GM19239 (cell line): ENCODE measurements around the gene ATP2B2.

Source experiments
- DNase-seq: peaks from one replicate; pipeline ENCODE4 v3.0.0; 2011; ENCODE audit warnings: low spot score; ENCODE audit not compliant: insufficient read length
- FAIRE-seq: peaks from 2 replicates; lab custom pipeline; 2011; peaks lifted over from hg19 to GRCh38; lab: Jason Lieb, UNC

Gene ATP2B2

DNA sequence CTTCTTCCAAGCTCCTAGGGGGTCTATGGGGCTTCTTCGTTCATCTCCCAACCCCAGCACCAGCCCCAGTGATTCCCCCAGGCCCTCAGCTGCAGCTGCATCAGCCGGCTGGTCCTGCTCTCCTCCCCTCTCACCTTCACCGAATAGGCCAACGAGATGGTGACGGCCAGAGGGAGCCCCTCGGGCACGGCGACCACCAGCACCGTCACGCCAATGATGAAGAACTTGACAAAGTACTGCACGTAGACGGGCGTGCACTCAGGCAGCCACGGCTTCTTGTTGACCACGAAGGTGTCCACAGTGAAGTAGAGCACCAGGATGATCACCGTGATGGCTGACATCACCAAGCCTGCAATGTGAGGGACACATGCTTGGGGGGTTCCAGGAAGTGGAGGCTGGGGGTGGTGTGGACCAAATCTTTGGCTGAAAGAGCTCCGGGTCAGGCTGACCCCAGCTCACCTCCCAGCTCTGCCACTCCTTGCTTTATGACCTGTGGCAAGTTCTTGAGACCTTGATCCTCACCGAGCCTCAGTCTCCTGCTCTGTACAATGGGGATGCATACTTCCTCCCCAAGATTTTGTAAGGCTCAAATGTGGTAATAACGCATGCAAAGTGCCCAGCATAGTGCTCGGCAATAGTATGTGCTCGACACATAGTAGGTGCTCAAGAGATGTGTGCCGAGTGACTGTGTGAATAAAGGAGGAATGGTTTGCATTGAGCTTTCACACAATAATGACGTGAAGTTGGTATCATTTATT lies 129.9 kb downstream of the ATP2B2 start:
- FAIRE-seq, result no peak
- no peak for DNase-seq

DNA sequence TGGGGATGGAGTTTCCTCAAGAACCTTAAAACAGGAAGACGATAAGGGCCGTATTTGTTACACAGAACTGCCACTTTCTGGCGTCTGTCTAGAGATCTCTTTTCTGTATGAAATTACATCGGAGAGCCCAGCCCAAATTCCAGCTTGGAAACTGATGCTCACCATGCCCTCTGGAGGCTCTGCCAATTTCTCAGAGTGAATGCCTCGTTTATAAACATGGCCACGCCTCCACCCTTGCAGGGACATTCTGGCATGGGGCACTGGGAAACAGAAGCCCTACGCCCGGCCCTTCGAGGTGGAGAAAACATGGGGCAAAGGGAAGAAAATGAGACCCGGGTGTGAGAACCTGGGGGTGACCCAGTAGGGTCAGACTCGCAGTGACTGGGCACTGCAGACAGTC lies 131.1 kb downstream of the ATP2B2 start:
- DNase-seq (no peak), FAIRE-seq (no peak)

DNA sequence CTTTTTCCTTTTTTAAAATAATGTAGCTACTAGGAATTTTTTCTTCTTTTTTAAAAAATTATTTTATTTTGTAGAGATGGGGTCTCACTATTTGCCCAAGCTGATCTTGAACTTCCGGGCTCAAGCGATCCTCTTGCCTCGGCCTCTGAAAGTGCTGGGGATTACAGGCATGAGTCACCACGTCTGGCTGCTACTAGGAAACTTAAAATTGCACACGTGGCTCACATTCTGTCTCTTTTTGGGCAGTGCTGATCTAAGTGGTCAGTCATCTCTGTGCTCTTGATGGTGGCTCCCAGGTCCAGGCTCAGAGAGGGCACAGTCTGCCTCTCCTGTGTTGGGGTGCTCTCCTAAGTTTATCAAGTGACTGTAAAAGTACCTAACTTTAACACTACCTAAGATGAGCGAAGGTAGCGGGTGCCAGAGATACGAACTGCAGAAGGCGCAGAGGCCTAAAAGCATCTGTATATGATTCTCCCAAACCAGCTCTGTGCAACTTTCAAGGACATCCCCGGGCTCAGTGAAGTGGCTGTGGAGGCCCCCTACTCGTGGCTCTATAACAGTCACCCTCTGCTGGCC lies 131.6 kb downstream of the ATP2B2 start:
- no peak for DNase-seq
- no peak for FAIRE-seq

DNA sequence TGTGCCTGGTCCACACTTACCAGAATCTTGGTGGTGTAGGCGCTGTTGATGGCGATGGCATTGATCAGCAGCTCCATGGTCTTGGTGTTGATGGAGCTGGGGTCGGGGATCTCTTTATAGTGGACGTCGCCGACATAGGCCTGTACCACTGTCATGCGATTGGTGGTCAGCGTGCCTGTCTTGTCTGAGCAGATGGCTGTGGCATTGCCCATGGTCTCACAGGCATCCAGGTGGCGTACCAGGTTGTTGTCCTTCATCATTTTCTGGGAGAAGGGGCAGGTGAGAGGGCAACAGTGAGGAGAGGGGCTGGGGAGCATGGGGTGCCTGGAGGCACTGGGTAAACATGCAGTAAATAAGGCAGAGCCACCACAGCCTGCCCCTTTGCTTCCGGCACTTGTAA lies 133.6 kb downstream of the ATP2B2 start:
- FAIRE-seq, result no peak
- DNase-seq, result no peak

DNA sequence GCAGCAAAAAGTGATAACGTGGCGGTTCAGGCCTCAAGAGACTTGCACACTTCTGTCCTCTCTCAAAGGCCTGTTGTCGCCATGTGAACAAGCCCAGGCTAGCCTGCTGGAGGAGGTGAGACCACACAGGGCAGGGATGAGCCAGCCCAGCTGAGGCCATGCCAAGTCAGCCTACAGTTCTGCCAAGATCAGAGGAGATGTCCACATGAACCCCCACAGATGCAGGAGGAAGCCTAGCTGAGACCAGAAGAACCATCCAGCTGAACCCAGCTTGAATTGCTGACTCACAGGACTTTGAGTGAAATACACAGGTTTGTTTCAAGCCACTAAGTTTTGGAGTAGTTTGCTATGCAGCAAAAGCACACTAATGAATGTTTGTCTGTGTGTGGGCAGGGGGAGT lies 134.2 kb downstream of the ATP2B2 start:
- DNase-seq (no peak), FAIRE-seq (no peak)

DNA sequence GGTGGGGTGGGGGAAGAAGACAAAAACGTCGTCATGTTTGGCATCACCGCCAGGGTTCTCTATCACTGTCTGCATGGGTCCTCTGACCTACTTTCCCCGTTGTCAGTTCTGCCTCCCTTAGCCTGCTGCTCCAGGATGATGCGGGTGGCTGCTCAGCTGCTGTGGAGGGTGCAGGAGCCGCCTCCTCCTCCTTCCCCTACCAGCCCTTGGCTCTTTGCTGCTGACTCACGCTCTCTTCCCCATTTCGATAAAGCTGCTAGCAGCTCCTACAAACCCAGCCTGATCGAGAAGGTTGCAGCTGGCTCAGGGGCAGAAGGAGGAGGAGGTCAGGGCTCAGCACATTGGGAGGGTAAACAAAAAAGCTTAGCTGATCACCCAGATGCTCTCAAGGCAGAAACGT lies 135.0 kb downstream of the ATP2B2 start:
- DNase-seq (no peak), FAIRE-seq (no peak)

DNA sequence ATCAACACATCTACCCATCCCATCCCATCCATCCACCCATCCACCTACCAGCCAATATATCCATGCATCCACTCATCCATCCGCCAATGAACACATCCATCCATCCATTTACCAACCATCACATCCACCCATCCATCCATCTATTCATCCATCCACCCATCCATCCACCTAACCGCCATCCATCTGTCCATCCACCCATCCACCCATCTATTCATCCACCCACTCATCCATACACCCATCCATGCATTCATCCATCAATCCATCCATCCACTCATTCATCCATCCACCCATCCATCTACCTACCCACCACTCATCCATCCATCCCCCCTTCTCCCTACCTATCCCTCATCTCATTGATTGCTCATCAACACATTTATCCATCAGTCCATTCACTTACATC lies 136.9 kb downstream of the ATP2B2 start:
- FAIRE-seq, result no peak
- DNase-seq, result no peak

DNA sequence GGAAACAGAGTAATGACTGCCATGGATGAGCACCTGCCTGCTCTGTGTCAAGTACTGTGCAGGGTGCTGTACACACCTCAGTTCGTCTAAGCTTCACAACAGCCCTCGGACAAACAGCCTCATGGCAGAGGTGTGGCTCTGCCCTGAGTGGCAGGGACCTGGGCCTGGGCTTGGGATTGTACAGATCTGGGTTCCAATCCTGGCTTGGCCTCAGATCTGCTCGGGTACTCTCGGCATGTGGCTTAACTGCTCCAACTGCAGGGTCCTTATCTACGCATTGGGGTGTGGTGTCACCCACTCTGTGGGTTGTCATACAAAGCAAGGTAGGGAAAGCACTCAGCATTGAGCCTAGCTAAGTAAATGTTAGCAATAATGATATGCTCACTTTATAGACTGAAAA lies 137.9 kb downstream of the ATP2B2 start:
- DNase-seq (no peak), FAIRE-seq (no peak)

DNA sequence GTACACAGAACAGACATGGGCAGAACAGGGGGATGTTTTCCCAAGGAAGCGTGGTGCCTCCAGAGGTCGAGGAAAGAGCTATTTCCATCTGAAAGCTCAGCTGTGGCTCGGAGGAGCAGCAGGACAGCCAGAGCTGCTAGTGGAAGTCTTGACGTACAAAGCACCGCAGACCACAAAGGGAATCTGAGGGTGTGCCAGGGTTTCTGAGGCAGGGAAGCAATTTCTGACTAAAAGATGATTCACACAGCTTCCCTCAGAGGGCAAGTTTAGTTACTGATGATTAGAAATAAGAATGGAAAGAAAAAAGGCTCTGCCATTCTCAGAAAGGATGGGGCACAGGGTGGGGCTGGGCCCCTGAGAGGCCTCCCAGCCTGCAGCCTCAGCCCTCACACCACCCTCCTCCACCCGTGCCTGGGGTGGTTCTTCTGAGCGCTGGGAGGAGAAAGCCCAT lies 138.7 kb downstream of the ATP2B2 start:
- FAIRE-seq (no peak), DNase-seq (no peak)

DNA sequence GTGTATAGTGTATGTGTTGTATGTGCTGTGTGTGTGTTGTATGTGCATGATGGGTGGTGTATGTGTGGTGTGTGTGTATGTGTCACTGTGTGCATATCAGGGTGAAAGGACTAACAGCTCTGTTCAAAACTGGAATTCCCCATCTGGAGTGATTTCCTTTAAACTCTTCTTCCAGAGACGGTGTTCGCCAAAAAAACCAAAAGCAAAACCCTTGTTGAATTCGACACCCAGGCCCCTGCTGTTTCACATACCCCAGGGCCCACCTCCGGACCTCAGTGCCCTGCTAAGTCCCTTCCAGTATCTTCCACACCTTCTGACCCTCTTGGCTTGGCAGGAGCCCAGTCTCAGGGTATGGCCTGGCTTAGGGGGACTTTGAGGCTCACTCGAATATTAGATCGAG lies 139.6 kb downstream of the ATP2B2 start:
- FAIRE-seq, result no peak
- no peak for DNase-seq

DNA sequence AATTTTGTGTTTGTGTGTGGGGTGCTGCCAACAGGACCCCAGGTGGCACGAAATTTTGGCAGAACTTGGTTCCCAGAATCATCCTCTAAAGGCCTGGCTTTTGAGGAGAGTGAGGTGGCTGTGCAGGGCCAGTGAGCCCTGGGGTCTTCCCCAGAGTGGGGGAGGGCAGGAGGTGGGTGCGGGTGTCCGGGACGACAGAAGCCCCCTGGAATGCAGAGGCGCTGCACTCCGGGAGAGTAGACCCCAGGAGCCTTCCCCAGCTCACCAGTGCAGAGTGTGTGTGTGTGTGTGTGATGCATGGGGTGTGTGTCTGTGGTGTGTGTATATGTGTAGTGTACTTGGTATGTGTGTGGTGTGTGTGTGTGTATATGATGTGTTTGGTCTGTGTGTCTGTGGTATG lies 140.1 kb downstream of the ATP2B2 start:
- no peak for DNase-seq
- no peak for FAIRE-seq

DNA sequence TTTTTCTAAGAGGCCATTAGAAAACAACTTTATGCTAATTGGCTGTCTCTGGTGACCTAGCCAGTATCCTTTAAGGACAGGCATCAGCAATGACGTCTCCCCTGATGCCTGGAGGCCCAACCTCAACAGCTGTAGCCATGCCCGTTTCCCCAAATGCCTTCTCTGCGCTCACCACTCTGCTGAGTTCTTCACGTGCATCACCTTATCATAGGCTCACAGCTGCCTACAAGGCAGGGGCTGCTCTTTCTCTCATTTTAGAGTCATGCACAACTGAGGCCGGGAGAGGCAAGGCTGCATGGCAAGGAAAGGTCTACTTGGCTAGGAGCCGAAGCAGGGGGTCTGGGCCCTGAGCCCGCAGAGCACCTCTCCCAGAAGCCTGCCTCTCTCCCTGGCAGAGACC lies 140.6 kb downstream of the ATP2B2 start:
- no peak for FAIRE-seq
- DNase-seq, result no peak

DNA sequence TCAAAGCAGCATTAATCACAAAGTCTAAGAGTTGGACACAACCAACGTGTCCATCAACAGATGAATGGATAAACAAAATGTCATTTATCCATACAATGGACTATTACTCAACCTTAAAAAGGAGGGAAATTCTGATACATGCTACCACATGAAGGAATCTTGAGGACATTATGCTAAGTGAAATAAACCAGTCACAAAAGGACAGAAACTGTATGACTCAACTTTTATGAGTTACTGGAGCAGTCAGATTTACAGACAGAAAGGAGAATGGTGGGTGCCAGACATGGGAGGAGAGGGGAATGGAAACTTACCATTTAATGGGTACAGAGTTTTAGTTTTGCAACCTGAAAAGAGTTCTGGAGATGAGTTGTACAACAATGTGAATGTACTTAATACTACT lies 141.5 kb downstream of the ATP2B2 start:
- DNase-seq (no peak), FAIRE-seq (no peak)

DNA sequence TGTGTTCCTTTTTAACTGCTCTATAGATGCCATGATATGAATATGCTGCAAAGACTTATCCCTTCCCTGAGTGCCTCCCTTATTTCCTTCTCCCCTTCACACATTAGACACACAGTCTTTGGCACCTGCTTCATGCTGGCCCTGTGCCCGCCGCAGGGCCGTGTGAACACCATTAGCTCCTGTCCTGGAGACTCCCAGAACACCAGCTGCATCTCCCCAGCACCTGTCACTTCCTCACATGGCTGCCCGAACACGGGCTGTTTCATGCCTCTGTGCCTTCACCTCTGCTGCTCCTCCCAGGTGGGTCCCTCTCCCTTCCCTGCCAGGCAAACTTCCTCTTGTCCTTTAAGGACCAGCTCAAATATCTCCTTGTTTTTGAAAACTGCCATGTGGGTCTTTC lies 144.0 kb downstream of the ATP2B2 start:
- DNase-seq (no peak), FAIRE-seq (no peak)

DNA sequence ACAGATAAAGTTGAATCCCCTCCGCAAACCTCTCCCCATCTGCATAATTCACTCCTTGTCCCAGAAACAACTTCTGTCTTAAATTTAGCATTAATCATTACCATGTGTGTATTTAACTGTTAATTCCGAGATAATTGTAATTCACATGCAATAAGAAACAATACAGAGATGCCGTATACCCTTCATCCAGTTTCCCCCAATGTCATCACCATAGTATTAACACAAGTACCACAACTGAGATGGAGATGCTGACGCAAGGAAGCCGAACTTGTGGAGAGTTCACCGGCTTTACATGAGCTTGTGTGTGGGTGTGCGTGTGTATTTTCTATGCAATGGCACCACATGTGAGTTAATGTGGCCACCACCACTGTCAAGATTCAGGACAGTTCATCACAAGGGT lies 144.9 kb downstream of the ATP2B2 start:
- FAIRE-seq, result no peak
- DNase-seq, result no peak

DNA sequence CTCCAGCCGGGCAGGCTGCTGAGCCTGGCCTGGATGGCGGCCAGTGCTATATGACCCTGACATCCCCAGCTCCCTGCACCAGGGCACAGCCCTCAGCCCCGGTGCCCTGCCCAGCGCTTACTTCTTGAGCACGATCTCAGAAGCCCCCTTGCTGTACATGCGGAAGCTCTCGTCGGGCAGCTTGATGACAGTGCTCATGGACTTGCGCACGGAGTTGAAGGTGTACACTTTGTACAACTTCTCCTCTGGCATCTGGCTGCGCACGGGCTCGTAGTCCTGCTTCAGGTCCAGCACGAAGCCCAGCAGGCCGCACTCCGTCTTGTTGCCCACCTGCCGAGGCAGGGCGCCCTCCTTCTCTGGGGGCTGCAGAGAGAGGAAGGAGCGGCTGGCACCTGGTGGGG lies 145.6 kb downstream of the ATP2B2 start:
- DNase-seq (no peak), FAIRE-seq (no peak)

DNA sequence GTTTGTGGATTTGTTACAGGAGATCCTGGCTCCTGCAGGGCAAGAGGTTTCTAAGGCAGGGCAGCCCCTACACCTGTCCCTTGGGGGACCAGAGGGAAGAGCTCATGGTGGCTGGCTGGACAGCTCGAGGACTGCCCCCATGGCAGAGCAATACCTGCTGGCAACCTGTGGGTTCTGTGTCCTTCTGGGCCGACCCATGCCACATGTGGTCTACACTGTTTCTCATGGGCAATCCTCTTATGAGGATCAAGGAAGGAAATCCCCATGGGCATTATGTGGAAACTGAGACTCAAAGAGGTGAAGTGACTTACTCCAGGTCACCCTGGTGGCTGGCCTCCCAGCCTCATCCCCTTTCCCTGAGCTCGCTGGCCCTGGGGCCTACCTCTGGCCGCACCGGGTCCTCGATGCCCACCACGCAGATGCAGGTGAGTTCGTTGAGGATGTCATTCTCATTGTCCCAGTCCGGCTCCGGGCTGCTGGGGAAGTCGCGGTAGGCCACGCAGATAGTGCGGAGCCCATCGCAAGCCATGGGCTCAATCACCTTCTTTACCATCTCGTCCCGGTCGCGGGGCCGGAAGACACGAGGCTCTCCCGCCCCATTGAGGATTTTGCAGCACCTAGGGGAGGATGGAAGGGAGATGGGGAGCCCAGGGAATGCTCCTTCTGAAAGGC lies 146.9 kb downstream of the ATP2B2 start:
- DNase-seq (no peak), FAIRE-seq (no peak)

DNA sequence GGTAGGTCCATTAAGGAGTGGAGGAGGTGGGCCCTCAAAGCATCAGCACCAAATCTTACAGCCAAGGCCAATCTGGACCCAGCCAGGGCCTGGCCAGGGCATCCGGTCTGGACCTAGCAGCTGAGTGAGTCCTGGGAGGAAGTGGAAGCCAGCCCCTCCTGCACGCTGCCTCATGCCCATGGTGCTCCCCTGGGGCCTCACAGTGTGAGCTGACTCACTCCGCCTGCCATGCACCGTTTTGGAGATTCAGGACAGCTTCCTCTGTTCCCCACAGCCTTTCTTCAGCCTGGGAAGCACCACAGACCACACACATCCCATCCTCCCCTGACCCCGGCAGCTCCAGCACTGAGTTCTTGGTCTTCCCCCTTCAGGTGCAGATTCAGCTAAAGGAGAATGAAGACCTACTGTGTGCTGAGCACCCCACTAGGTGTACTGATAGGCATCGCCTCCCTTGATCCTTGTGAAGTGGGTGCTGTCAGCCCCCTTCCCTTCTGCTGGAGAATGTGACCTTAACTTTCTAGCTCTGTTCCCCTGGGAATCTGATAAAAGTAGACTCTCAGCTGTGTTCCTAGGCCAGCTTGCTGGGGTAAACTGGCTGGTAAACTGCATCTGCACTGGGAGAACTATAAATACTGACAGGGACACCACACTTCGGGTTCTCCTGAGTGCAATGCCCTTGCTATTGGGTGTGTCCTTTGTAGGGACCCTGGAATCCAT lies 147.6 kb downstream of the ATP2B2 start:
- FAIRE-seq (no peak), DNase-seq (no peak)

DNA sequence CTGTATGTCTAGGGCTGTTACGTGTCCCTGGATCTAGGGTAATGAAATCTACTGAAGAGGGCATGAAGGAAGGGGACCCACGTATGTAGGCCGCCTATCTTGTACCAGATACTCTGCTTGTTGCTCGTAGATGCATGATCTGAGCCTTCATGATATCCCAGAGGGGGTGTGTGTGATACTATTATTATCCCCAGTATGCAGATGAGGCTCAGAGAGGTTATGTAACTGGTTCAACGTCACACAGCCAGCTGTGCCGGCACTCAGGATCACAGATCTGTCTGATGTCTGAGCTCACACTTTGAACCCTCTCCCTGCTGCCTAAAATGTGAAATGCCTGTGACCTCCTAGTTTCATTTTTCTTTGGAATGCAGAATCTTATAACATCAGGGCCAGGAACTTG lies 148.3 kb downstream of the ATP2B2 start:
- FAIRE-seq (no peak), DNase-seq (no peak)

DNA sequence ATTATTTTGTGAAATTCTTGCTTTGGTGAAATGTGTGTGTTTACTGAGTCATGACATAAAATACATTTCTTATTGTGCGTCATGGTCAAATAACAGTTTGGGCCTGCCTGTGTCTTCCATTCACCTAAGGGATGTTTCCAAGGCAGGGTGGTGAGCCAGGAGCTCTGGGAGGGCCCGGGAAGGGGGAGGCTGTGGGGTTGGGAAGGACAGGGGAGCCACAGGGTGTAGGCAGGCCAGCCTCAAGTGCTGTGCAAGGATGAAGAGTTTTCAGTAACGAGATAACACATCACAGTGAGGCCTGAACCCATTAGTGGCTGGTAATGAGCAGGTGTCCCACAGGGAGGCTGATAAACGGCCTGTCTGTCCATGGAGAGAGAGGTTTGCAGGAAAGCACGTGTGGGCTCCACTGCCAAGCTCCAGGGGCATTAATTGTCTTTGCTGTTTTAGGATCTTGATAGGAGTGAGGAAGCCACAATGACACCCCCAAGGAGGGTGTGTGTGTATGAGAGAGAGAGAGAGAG lies 148.9 kb downstream of the ATP2B2 start:
- FAIRE-seq, result no peak
- DNase-seq, result no peak
